ENCODE measurements around the gene SORBS1. TPM values are rescaled to one million over a fixed set of nuclear protein-coding genes. Genes with fewer than 3 reads are reported as not detected.
A peak's percentile ranks its signal among the peaks of the same experiment; 100 is the strongest.

The SORBS1 gene
- total RNA-seq, 2 donors from 2014 or later: 16.7 to 17.9 TPM

DNA sequence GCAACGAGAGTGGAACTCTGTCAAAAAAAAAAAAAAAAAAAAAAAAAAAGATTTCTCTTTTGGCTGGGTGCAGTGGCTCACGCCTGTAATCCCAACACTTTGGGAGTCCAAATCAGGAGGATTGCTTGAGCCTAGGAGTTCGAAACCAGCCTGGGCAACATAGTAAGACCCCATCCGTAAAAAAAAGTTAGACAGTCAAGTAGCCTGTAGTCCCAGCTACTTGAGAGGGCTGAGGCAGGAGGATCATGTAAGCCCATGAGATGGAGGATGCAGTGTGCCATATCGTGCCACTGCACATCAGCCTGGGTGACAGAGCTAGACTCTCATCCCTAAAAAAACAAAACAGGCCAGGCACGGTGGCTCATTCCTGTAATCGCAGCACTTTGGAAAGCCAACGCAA lies 295.6 kb downstream of the SORBS1 start:
- Histone ChIP-seq H3K36me3 (ENCODE audit: control insufficient read depth, insufficient read depth, low read length) (peaks cover 83% of the 10 kb centered on the region), H3K27ac (ENCODE audit: low read depth, low read length) (no peak overlapping the region)
- 93 to 97% methylated on average over 8 of the region's 8 CpGs for WGBS, 2 experiments (ENCODE audit: insufficient coverage in 1 of 2, insufficient read length in 1 of 2)

GRCh38 chr10:95264227-95265051 lies 296.7 kb downstream of the SORBS1 start:
- Mint-ChIP-seq H3K4me1 (peaks cover 71% of the 10 kb centered on the region), H3K27me3 (ENCODE audit: insufficient read depth) (no peaks in the 10 kb centered on the region), H3K9me3 (no peaks in the 10 kb centered on the region), H3K4me3 (no peak overlapping the region), H3K27ac (peak overlapping the region; percentile 92), H3K36me3 (ENCODE audit: low read depth) (peaks cover 56% of the 10 kb centered on the region)
- TF ChIP-seq CTCF (conservative IDR thresholded peaks at IDR 0.05): no peak
- Histone ChIP-seq H3K4me3 (ENCODE audit: low read length) (no peak overlapping the region), H3K36me3 (ENCODE audit: control insufficient read depth, insufficient read depth, low read length) (peaks cover 83% of the 10 kb centered on the region), H3K4me1 (ENCODE audit: control insufficient read depth, insufficient read depth, low read length) (peaks cover 26% of the 10 kb centered on the region), H3K27me3 (ENCODE audit: control insufficient read depth, insufficient read depth, low read length, poor library complexity, severe bottlenecking) (no peaks in the 10 kb centered on the region), H3K9ac (ENCODE audit: extremely low read depth, low read length, poor library complexity, severe bottlenecking) (peak overlapping the region; percentile 29), H3K9me3 (ENCODE audit: control insufficient read depth, low read length) (no peaks in the 10 kb centered on the region), H3K27ac (ENCODE audit: low read depth, low read length) (no peak overlapping the region)
- 26 to 39% methylated on average over 6 of the region's 6 CpGs for WGBS, 2 experiments (ENCODE audit: insufficient coverage in 1 of 2, insufficient read length in 1 of 2)
- DNase-seq: peak; percentile 79

More for the DNA sequence above, 295.6 kb downstream of the SORBS1 start:
- H3K9ac ChIP-seq (ENCODE audit: extremely low read depth, low read length, poor library complexity, severe bottlenecking): no peak overlapping the region
- no peak for TF ChIP-seq CTCF (conservative IDR thresholded peaks at IDR 0.05)
- no peak for DNase-seq
- H3K27ac Mint-ChIP-seq: peak overlapping the region; percentile 61
- no peaks in the 10 kb centered on the region for H3K9me3 Mint-ChIP-seq
- no peaks in the 10 kb centered on the region for H3K27me3 Mint-ChIP-seq (ENCODE audit: insufficient read depth)
- H3K4me3 Mint-ChIP-seq: no peak overlapping the region
- H3K9me3 ChIP-seq (ENCODE audit: control insufficient read depth, low read length): no peaks in the 10 kb centered on the region
- H3K36me3 Mint-ChIP-seq (ENCODE audit: low read depth): peaks cover 55% of the 10 kb centered on the region
- H3K4me1 ChIP-seq (ENCODE audit: control insufficient read depth, insufficient read depth, low read length): peaks cover 26% of the 10 kb centered on the region
- H3K4me3 ChIP-seq (ENCODE audit: low read length): no peak overlapping the region
- peaks cover 61% of the 10 kb centered on the region for H3K4me1 Mint-ChIP-seq
- H3K27me3 ChIP-seq (ENCODE audit: control insufficient read depth, insufficient read depth, low read length, poor library complexity, severe bottlenecking): no peaks in the 10 kb centered on the region

DNA sequence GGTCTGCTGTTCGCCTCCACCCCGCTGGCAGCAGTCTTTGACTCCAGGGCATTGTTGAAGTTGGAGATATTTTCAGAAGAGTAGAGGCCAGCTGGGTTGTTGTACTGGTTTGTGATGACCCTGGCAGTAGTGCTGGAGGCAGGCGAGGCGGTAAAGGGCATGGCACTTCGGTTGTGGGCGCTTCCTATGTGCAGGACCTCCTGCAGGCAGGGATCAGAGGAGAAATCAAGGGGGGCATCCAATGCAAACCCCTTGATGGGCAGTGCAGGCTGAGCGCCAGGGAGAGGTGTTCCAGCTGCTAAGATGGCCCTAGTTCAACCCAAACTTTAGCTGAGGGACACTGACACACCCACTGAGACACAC lies 297.3 kb downstream of the SORBS1 start:
- TF ChIP-seq CTCF (conservative IDR thresholded peaks at IDR 0.05): no peak
- no peaks in the 10 kb centered on the region for H3K9me3 ChIP-seq (ENCODE audit: control insufficient read depth, low read length)
- no peak overlapping the region for H3K9ac ChIP-seq (ENCODE audit: extremely low read depth, low read length, poor library complexity, severe bottlenecking)
- H3K27me3 Mint-ChIP-seq (ENCODE audit: insufficient read depth): no peaks in the 10 kb centered on the region
- peaks cover 26% of the 10 kb centered on the region for H3K4me1 ChIP-seq (ENCODE audit: control insufficient read depth, insufficient read depth, low read length)
- H3K36me3 Mint-ChIP-seq (ENCODE audit: low read depth): peaks cover 58% of the 10 kb centered on the region
- H3K36me3 ChIP-seq (ENCODE audit: control insufficient read depth, insufficient read depth, low read length): peaks cover 83% of the 10 kb centered on the region
- H3K4me3 ChIP-seq (ENCODE audit: low read length): no peak overlapping the region
- H3K27ac Mint-ChIP-seq: peak overlapping the region; percentile 92
- no peak for DNase-seq
- no peaks in the 10 kb centered on the region for H3K9me3 Mint-ChIP-seq
- 77 to 81% methylated on average over 3 to 7 of the region's 7 CpGs for WGBS, 2 experiments (ENCODE audit: insufficient coverage in 1 of 2, insufficient read length in 1 of 2)
- peaks cover 69% of the 10 kb centered on the region for H3K4me1 Mint-ChIP-seq
- H3K4me3 Mint-ChIP-seq: no peak overlapping the region
- no peaks in the 10 kb centered on the region for H3K27me3 ChIP-seq (ENCODE audit: control insufficient read depth, insufficient read depth, low read length, poor library complexity, severe bottlenecking)
- H3K27ac ChIP-seq (ENCODE audit: low read depth, low read length): no peak overlapping the region

Data from endodermal cell (in vitro differentiated cells).